Natural killer cell (primary cell): ENCODE measurements around the gene DGKA. TPM values are rescaled to one million over a fixed set of nuclear protein-coding genes. Genes with fewer than 3 reads are reported as not detected.
A peak's percentile ranks its signal among the peaks of the same experiment; 100 is the strongest.
"Not testable (repeated sequence)": the region's sequence is repeated elsewhere in the genome, so short reads cannot be mapped to it uniquely, and the experiment has no call there.

ENCODE experiments used
- ATAC-seq, 3 donors: fragments of 150-1000 bp in 2 of 3; fragments of 200-7000 bp in 1 of 3; cut with Tn5 transposase; 1 replicate in 1 of 3; 2 replicates in 2 of 3; pipeline ENCODE4 v1.10.0; 2021; ENCODE audit warnings: mild to moderate bottlenecking in 2 of 3, moderate library complexity in 2 of 3
- DNase-seq, 2 donors: peaks; one replicate each; pipeline versions ENCODE4 v3.0.0 to v3.0.0-alpha.2; 2013 to 2021; ENCODE audit warnings: mixed read lengths in 1 of 2
- H3K27ac ChIP-seq: one replicate; pipeline ENCODE4 v1.5.1; 2013; ENCODE audit warnings: mild to moderate bottlenecking, low read length
- H3K27me3 ChIP-seq: one replicate; pipeline ENCODE4 v1.6.1; 2013; ENCODE audit warnings: low read length; ENCODE audit not compliant: control insufficient read depth, insufficient read depth
- H3K36me3 ChIP-seq: one replicate; pipeline ENCODE4 v1.6.1; 2013; ENCODE audit warnings: low read length; ENCODE audit not compliant: control insufficient read depth, insufficient read depth
- H3K4me1 ChIP-seq: one replicate; pipeline ENCODE4 v1.6.1; 2013; ENCODE audit warnings: low read length; ENCODE audit not compliant: control insufficient read depth, insufficient read depth
- H3K4me3 ChIP-seq: one replicate; pipeline ENCODE4 v1.5.1; 2013; ENCODE audit warnings: low read length
- H3K9me3 ChIP-seq: one replicate; pipeline ENCODE4 v1.6.1; 2013; ENCODE audit warnings: low read length; ENCODE audit not compliant: control insufficient read depth, insufficient read depth
- H3K27ac Mint-ChIP-seq, 2 donors: one replicate each; pipeline ENCODE4 v1.8.0; 2022; ENCODE audit warnings: mild to moderate bottlenecking in 2 of 2, mixed read lengths in 2 of 2, moderate library complexity in 1 of 2
- H3K27me3 Mint-ChIP-seq, 2 donors: one replicate each; pipeline ENCODE4 v1.8.0; 2022; ENCODE audit warnings: low read depth in 2 of 2, mixed read lengths in 2 of 2
- H3K36me3 Mint-ChIP-seq: one replicate; pipeline ENCODE4 v1.8.0; 2022; ENCODE audit warnings: mixed read lengths
- H3K4me1 Mint-ChIP-seq, 2 donors: one replicate each; pipeline ENCODE4 v1.8.0; 2022; ENCODE audit warnings: mixed read lengths in 2 of 2
- H3K4me3 Mint-ChIP-seq: one replicate; pipeline ENCODE4 v1.8.0; 2022; ENCODE audit warnings: mild to moderate bottlenecking, moderate library complexity, mixed read lengths
- H3K9me3 Mint-ChIP-seq, 2 donors: one replicate each; pipeline ENCODE4 v1.8.0; 2022; ENCODE audit warnings: mixed read lengths in 2 of 2
- WGBS: methylation state at CpG from one replicate; pipeline ENCODE4 v1.1.7; 2013; ENCODE audit warnings: missing lambda C conversion rate; ENCODE audit not compliant: insufficient coverage; 5-methylcytosine and 5-hydroxymethylcytosine counted together
- intact Hi-C: fragments of 100-400 bp; cut with micrococcal nuclease; formaldehyde crosslinking; loops from one replicate; pipeline ENCODE4 v1.14.2; 2022
- total RNA-seq, 4 donors: library from RNA; stranded (reverse); fragments of 120-200 nt in 1 of 4; gene quantifications; one replicate each; pipeline versions ENCODE4 v1.2.3 to v1.2.4, GENCODE V29; 2013 to 2022
- TF ChIP-seq, protein P1 (sequence below): fragments of 200-600 bp; IDR thresholded peaks from one replicate; pipeline ENCODE4 v1.8.0; 2022; ENCODE audit warnings: antibody characterized with exemption

The DGKA gene
- total RNA-seq, 3 donors from 2014 or later (not counting 1 experiment from before 2014, with no cell fraction given) = 137 to 145 (median 142) TPM

DNA sequence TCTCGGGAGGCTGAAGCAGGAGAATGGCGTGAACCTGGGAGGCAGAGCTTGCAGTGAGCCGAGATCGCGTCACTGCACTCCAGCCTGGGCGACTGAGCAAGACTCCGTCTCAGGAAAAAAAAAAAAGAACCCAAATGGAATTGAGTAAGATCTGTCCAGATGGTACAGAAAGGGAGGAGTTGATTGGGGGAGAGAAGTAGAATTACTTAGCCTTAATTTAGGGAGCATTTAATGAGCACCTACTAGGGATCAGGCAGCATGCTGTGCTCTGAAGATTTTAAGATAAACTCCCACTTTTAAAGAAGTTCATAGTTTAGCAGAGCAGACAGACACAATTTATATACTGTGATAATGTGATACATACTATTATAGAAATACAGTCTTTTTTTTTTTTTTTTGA lies 47.4 kb downstream of the DGKA start:
- no peak for ATAC-seq
- 92% methylated on average over 7 of the region's 7 CpGs for WGBS
- H3K4me1 Mint-ChIP-seq = peaks cover 31 to 34% of the 10 kb centered on the region in 2 donors
- H3K36me3 ChIP-seq = peaks cover 12% of the 10 kb centered on the region
- H3K4me1 ChIP-seq = peaks cover 6% of the 10 kb centered on the region
- no peak overlapping the region for H3K27ac Mint-ChIP-seq
- H3K9me3 ChIP-seq = no peaks in the 10 kb centered on the region
- H3K27me3 ChIP-seq = no peaks in the 10 kb centered on the region
- H3K9me3 Mint-ChIP-seq = no peaks in the 10 kb centered on the region
- intact Hi-C loops = no loop called here
- no peak overlapping the region for H3K4me3 Mint-ChIP-seq
- TF ChIP-seq, protein P1, sequence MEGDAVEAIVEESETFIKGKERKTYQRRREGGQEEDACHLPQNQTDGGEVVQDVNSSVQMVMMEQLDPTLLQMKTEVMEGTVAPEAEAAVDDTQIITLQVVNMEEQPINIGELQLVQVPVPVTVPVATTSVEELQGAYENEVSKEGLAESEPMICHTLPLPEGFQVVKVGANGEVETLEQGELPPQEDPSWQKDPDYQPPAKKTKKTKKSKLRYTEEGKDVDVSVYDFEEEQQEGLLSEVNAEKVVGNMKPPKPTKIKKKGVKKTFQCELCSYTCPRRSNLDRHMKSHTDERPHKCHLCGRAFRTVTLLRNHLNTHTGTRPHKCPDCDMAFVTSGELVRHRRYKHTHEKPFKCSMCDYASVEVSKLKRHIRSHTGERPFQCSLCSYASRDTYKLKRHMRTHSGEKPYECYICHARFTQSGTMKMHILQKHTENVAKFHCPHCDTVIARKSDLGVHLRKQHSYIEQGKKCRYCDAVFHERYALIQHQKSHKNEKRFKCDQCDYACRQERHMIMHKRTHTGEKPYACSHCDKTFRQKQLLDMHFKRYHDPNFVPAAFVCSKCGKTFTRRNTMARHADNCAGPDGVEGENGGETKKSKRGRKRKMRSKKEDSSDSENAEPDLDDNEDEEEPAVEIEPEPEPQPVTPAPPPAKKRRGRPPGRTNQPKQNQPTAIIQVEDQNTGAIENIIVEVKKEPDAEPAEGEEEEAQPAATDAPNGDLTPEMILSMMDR = no peak
- DNase-seq = no peak
- H3K4me3 ChIP-seq = no peak overlapping the region
- no peak overlapping the region for H3K27ac ChIP-seq
- H3K36me3 Mint-ChIP-seq = no peaks in the 10 kb centered on the region
- H3K27me3 Mint-ChIP-seq = no peaks in the 10 kb centered on the region

DNA sequence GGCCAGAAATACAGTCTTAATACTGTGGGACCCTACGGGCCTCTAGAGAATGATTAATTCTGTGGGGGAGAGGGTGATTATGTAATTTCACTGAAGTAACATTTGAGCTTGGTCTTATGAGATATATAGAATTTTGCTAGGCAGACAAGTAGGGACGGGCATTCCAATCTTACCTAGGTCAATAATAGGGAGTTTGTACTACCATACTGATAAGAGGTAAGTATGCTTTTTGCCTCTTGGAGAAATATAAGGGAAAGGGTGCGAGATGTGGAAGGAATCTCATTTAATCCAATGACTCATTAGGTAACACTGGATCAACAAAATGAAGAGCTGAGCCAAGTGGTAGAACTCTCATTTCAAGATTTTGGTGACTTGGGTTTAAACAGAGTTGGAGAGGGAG lies 48.1 kb downstream of the DGKA start:
- 85% methylated on average over 3 of the region's 3 CpGs for whole genome bisulfite sequencing
- intact Hi-C loops = no loop called here
- ATAC-seq (no peak), DNase-seq (no peak)
- H3K36me3 ChIP-seq = peaks cover 14% of the 10 kb centered on the region
- TF ChIP-seq, protein P1 = no peak
- H3K4me1 Mint-ChIP-seq = peaks cover 31 to 38% of the 10 kb centered on the region in 2 donors
- no peaks in the 10 kb centered on the region for H3K27me3 ChIP-seq
- H3K27ac Mint-ChIP-seq = no peak overlapping the region
- H3K4me3 Mint-ChIP-seq = no peak overlapping the region
- H3K27ac ChIP-seq = no peak overlapping the region
- peaks cover 6% of the 10 kb centered on the region for H3K4me1 ChIP-seq
- no peaks in the 10 kb centered on the region for H3K9me3 ChIP-seq
- H3K36me3 Mint-ChIP-seq = no peaks in the 10 kb centered on the region
- H3K9me3 Mint-ChIP-seq = no peaks in the 10 kb centered on the region
- no peaks in the 10 kb centered on the region for H3K27me3 Mint-ChIP-seq
- H3K4me3 ChIP-seq = no peak overlapping the region

DNA sequence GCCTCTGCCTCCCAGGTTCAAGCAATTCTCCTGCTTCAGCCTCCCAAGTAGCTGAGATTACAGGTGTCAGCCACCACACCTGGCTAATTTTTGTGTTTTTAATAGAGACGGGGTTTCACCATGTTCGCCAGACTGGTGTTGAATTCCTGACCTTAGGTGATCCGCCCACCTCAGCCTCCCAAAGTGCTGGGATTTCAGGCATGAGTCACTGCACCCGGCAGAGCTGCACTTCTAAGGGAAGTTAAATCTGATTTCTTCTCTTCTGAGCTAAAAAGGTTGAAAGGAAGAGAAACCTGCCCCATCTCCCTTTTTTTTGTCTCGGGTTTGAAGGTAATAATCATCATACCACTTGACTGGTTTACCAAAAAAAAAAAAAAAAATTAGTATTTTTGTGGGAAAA lies 50.9 kb downstream of the DGKA start:
- H3K4me3 Mint-ChIP-seq, H3K27me3 Mint-ChIP-seq, H3K27me3 ChIP-seq, H3K9me3 Mint-ChIP-seq, DNase-seq, intact Hi-C loops, H3K4me1 ChIP-seq, H3K36me3 Mint-ChIP-seq, H3K27ac ChIP-seq, ATAC-seq, H3K4me3 ChIP-seq, H3K27ac Mint-ChIP-seq, H3K9me3 ChIP-seq: not testable (repeated sequence)
- peaks cover 35% of the 10 kb centered on the region for H3K36me3 ChIP-seq
- 74% methylated on average over 4 of the region's 5 CpGs for WGBS
- H3K4me1 Mint-ChIP-seq = peaks cover 24 to 27% of the 10 kb centered on the region in 2 donors

DNA sequence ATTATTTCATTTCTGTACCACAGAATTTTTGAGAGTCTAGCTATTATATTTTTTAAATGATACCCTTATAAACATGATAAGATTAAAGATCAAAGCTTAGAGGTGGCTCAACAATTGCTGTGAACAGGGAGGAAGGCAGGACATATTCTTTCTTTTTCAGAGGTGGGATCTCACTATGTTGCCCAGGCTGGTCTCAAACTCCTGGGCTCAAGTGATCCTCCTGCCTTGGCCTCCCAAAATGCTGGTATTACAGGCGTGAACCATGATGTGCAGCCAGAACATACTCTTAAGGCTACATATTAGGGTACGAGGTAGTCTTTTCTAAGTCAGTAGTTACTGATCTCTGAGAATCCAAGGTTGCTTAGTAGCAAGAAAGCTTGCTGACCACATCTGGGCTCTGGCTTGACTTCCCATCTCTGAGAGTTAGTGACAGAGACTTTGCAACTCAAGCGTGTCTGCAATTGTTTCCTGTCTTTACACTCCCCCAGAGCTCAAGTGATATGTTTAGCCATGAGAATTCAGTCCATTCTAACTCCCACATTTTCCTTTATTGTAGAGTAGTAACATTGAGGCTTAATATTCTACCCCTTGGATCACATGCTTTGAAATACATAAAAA lies 51.5 kb downstream of the DGKA start:
- 67% methylated on average over 2 of the region's 3 CpGs for WGBS
- Histone ChIP-seq H3K9me3 (no peaks in the 10 kb centered on the region), H3K4me3 (no peak overlapping the region), H3K27ac (no peak overlapping the region), H3K36me3 (peaks cover 39% of the 10 kb centered on the region), H3K4me1 (no peaks in the 10 kb centered on the region), H3K27me3 (no peaks in the 10 kb centered on the region)
- TF ChIP-seq, protein P1 = no peak
- ATAC-seq (no peak), DNase-seq (no peak)
- no peaks in the 10 kb centered on the region for H3K9me3 Mint-ChIP-seq
- intact Hi-C loops = no loop called here
- no peaks in the 10 kb centered on the region for H3K27me3 Mint-ChIP-seq
- H3K4me1 Mint-ChIP-seq = peaks cover 18 to 25% of the 10 kb centered on the region in 2 donors
- no peak overlapping the region for H3K4me3 Mint-ChIP-seq
- peak overlapping the region in 1 of 2 donors; percentile 24 for H3K27ac Mint-ChIP-seq
- H3K36me3 Mint-ChIP-seq = no peaks in the 10 kb centered on the region
